H1 (cell line): ENCODE data around the gene ERCC6L.

Source experiments
- CTCF ChIP-seq, 3 experiments: IDR thresholded peaks; 1 replicate in 2 of 3; 2 replicates in 1 of 3; pipeline versions ENCODE4 v1.5.1 to v1.6.1; 2011; ENCODE audit warnings: low read length in 3 of 3, mild to moderate bottlenecking in 3 of 3, inconsistent platforms in 2 of 3, low read depth in 1 of 3, moderate library complexity in 1 of 3; ENCODE audit not compliant: insufficient read depth in 1 of 3; ENCODE audit errors: control extremely low read depth in 1 of 3
- POLR2AphosphoS5 ChIP-seq: IDR thresholded peaks from 2 replicates; pipeline ENCODE4 v1.6.1; 2011; ENCODE audit warnings: low read depth, low read length
- TAF1 ChIP-seq: IDR thresholded peaks from 2 replicates; pipeline ENCODE4 v1.6.1; 2011; ENCODE audit warnings: mild to moderate bottlenecking, low read depth, low read length

DNA sequence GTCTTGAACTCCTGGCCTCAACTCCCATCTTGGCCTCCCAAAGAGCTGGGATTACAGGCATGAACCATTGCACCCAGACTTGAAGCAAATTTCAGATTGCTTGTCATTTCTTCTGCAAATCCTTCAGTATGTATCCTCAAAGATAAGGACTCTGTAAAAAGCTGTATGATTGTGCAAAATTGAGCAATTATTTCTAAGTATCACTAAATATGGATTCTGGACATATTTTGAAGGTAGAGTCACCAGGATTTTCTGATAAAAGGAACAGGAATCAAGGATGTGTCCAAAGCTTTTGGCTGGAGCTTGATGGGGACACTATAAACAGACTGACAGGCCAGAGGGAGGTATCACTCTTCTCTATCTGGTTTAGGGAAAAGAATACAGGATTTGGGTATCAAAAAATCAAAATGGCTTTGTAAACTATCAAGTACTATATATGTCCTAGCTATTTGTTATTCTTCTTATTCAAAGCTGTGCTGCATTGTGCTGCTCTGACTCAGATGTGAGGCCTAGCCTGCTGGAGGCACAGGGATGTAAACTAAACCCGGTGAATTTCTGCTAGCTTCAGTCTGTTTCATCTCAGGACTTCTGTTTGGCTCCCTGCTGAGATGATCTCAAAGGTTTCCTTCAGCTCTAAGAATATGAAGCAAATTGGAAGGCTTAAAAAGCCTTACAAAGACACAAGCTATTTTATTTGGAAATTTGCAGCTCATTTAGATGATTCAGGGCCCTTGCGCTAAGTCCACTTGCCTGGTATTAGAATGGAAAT is 30.0 kb upstream of the ERCC6L start:
- TF ChIP-seq POLR2AphosphoS5 (no peak), CTCF (IDR thresholded peaks at IDR 0.05; ENCODE audit: control extremely low read depth in 1 of 3, insufficient read depth in 1 of 3, low read depth in 1 of 3, low read length in 3 of 3) (no peak), TAF1 (no peak)
